ENCODE data around the gene ISG20. TPM values are rescaled to one million over a fixed set of nuclear protein-coding genes. Genes with fewer than 3 reads are reported as not detected.

The ISG20 gene
- total RNA-seq, 2 experiments from 2014 or later, result 141 to 151 TPM

DNA sequence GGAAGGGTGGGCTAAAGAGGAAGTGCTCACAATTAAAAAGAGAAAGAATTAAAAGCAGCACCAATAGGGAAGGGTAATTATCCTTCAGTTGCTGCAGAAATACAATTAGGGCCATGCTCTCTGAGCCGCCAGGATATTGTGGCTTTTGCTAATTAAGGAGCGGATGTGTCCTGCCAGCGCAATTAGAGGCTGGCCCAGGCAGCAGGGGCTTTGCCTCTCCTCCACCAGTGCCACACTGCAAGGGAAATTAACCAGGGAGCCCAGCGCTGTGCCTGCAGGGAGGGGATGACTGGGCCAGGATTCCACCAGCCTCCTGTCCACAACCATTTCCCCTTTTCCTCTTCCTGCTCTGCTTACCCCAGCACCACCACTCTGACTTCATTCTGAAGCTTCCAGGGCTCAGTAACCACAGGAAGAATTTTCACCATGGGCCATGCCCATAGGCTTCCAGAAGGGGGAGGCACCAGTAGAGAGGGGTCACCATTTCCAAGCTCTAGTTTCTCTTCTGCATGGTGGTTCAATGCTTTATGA, 28.1 kb upstream of the ISG20 start:
- ATAC-seq (no peak), DNase-seq (no peak)
- H3K4me3 Mint-ChIP-seq, result no peak overlapping the region
- ChIA-PET CTCF (no interaction called here), POLR2A (no interaction called here)
- H3K27me3 Mint-ChIP-seq (ENCODE audit: low read depth), result peaks cover 52% of the 10 kb centered on the region
- peaks cover under 1% of the 10 kb centered on the region for H3K36me3 Mint-ChIP-seq (ENCODE audit: low read depth)
- peaks cover 10% of the 10 kb centered on the region for H3K4me1 Mint-ChIP-seq (ENCODE audit: low read depth)
- no peak overlapping the region for H3K27ac Mint-ChIP-seq
- no peaks in the 10 kb centered on the region for H3K9me3 Mint-ChIP-seq (ENCODE audit: insufficient read depth)

DNA sequence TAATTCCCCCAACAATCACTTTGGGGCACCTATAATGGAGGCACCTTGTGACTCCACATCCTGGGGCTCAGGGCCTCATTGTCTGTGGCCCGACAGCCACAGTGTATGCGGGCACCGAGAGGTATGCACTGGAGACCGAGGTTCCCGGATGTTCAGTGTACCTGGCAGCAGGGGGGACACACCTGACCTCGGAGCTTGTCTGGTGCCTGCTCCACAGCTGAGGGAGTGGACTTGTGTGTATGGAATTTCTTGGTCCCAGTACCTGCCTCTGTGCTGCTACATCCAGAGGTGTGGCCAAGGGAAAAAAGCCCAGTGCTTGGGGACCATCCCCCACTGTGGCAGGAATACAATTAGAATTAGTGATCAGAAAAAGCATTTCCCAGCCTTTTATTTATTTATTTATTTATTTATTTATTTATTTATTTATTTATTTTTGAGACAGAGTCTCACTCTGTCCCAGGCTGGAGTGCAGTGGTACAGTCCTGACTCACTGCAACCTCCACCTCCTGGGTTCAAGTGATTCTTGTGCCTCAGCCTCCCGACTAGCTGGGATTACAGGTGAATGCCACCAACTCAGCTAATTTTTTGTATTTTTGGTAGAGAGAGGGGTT, 26.5 kb upstream of the ISG20 start:
- no peaks in the 10 kb centered on the region for H3K9me3 Mint-ChIP-seq (ENCODE audit: insufficient read depth)
- ATAC-seq (no peak), DNase-seq (no peak)
- ChIA-PET POLR2A (no interaction called here), CTCF (no interaction called here)
- peaks cover 9% of the 10 kb centered on the region for H3K4me1 Mint-ChIP-seq (ENCODE audit: low read depth)
- H3K36me3 Mint-ChIP-seq (ENCODE audit: low read depth), result no peaks in the 10 kb centered on the region
- H3K4me3 Mint-ChIP-seq, result no peak overlapping the region
- no peak overlapping the region for H3K27ac Mint-ChIP-seq
- peaks cover 37% of the 10 kb centered on the region for H3K27me3 Mint-ChIP-seq (ENCODE audit: low read depth)

DNA sequence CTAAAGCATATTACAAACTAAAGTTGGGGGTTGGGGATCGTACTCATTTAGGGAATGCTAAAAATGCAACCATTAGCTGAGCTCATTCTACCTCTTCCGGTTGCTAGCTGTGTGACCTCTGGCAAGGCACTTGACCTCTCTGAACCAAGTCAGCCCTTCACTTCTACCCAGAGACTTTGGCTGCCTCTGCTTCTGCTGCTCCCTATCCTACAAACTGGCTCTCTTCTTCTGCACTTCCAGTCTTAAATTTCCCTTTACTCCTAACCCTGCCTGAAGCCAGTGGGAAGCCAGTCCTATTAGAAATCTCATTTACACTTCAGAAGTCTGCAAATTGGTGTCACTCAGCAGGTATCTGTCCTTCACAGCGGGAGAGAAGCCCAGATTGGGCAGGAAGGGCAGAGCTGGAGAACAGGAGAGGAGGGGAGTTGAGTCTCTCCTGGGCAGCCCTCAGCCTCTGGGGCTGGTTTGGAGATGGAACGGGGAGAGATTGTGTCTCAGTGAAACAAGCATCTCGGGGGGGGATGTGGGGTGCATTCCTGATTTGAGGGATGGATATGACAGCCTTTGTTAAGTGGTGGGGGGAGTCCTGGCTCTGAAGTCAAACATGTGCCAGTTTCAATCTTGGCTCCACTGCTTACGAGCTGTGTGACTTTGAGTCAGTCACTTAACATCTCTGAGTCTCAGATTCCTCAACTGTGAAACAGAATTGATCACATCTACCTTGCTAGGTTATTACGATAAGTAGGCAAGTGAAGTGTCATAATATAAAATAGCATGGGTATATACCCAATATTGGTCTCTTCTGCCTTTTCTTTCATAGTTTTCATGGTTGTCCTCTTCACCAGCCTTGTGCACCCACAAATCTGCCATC, 25.5 kb upstream of the ISG20 start:
- H3K9me3 Mint-ChIP-seq (ENCODE audit: insufficient read depth), result no peaks in the 10 kb centered on the region
- no peaks in the 10 kb centered on the region for H3K36me3 Mint-ChIP-seq (ENCODE audit: low read depth)
- H3K27ac Mint-ChIP-seq, result no peak overlapping the region
- no peak overlapping the region for H3K4me3 Mint-ChIP-seq
- ATAC-seq (no peak), DNase-seq (no peak)
- ChIA-PET CTCF (no interaction called here), POLR2A (interaction anchor here (0.6 kb wide), 1 partner anchor 143 kb away, joined by 5 read pairs; no protein-coding TSS in a partner anchor)
- H3K27me3 Mint-ChIP-seq (ENCODE audit: low read depth), result peaks cover 31% of the 10 kb centered on the region
- H3K4me1 Mint-ChIP-seq (ENCODE audit: low read depth), result peaks cover 9% of the 10 kb centered on the region

DNA sequence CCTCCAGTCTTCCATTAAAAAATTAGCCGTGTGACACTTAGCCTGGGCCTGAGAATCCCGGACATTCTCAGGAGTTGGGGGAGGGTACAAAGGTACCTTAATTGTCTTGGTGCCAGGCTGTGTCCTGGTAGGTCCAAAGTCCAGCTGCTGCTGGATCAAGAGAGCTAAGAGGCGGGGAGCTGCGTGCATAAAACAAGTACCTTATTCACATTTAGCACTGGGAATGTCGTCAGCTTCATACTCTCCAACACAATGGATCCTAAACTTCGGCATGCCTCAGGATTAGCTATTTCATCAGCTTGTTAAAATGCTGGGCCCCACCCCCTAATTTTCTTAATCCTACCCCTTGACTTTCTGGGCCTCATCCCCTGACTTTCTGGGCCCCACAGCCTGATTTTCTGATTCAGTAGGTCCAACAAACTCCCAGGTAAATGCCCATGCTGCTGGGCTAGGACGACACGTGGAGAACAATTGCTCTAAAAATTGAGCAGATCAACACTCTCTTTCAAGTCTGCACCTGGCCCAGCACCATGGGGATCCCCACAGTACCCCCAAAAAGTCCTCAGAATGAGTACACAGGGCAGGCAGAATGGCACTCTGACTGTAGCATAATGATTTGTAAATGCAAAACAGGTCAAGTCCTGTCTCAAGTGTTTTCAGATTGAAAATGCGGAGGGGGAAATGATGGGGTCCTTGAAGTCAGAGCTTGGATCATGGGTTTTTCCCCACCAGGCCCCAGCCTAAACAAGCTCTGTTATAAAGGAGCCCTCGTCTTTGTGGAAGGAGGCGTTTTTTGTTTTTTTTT, 23.3 kb upstream of the ISG20 start:
- peaks cover 7% of the 10 kb centered on the region for H3K4me1 Mint-ChIP-seq (ENCODE audit: low read depth)
- no peaks in the 10 kb centered on the region for H3K36me3 Mint-ChIP-seq (ENCODE audit: low read depth)
- no peak for DNase-seq
- H3K9me3 Mint-ChIP-seq (ENCODE audit: insufficient read depth), result no peaks in the 10 kb centered on the region
- no peak overlapping the region for H3K4me3 Mint-ChIP-seq
- no peak for ATAC-seq
- H3K27me3 Mint-ChIP-seq (ENCODE audit: low read depth), result peaks cover 16% of the 10 kb centered on the region
- CTCF ChIA-PET, result interaction anchor here (0.7 to 1.3 kb wide), 3 partner anchors 9 to 140 kb away, joined by 3 to 4 read pairs (median 3); partner anchors contain the start of gene ISG20
- H3K27ac Mint-ChIP-seq, result no peak overlapping the region
- POLR2A ChIA-PET, result no interaction called here

DNA sequence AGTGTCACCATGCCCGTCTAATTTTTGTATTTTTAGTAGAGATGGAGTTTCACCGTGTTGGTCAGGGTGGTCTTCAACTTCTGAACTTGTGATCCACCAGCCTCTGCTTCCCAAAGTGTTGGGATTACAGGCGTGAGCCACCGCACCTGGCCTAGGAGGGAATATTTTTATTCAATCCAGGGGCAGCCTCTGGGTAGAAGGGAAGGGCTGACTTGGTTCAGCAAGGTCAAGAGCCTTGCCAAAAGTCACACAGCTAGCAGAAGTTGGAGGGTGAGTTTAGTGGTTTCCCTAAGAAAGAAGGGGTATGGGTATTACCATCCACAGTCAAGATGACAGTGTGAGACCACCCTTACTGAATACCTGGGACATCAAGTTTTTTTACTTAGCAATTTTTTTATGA, 22.6 kb upstream of the ISG20 start:
- H3K4me3 Mint-ChIP-seq, result no peak overlapping the region
- ATAC-seq (no peak), DNase-seq (no peak)
- peaks cover 15% of the 10 kb centered on the region for H3K27me3 Mint-ChIP-seq (ENCODE audit: low read depth)
- no peaks in the 10 kb centered on the region for H3K9me3 Mint-ChIP-seq (ENCODE audit: insufficient read depth)
- ChIA-PET CTCF (interaction anchor here (0.7 to 1.3 kb wide), 3 partner anchors 8 to 141 kb away, joined by 3 to 4 read pairs (median 3); partner anchors contain the start of gene ISG20), POLR2A (no interaction called here)
- no peaks in the 10 kb centered on the region for H3K36me3 Mint-ChIP-seq (ENCODE audit: low read depth)
- peaks cover 8% of the 10 kb centered on the region for H3K4me1 Mint-ChIP-seq (ENCODE audit: low read depth)
- H3K27ac Mint-ChIP-seq, result no peak overlapping the region

DNA sequence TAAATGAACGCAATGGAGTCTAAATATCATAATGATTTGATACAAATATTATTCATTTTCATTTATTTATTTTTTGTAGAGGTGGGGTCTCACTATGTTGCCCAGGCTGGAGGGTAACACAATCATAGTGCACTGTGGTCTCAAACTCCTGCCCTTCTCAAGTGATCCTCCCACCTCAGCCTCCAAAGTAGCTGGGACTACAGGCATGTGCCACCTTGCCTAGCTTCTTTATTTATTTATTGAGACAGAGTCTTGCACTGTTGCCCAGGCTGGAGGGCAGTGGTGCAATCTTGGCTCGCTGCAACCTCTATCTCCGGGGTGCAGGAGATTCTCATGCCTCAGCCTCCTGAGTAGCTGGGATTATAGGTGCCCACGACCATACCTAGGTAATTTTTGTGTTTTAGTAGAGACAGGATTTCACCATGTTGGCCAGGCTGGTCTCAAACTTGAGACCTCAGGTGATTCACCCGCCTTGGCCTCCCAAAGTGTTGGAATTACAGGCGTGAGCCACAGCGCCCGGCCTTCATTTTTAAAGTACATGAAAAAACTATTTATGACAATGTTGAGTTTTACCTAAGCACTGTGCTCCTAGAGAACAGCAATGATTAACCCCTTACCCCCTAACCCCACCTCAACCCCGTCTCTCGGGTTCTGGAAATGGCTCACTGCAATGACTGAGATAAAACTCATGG, 21.6 kb upstream of the ISG20 start:
- POLR2A ChIA-PET, result no interaction called here
- CTCF ChIA-PET, result no interaction called here

DNA sequence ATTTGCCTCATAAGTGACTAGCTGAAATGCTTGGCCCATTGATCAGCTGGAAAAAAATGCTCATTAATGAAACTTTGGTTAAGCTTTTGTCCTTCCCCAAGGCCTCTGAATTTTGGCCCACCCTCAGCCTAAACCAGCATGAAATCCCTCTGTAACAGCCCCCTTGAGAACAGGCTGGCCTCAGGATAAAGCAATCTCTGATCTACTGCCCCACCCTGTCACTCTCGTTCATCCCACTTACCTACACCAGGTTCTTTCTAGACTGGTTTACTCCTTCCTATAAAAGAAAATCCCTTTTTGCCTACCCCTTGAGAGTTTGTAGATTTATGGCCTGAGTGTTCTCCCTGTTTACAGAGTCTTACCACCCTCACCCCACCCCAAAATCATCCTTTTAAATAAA, 21.0 kb upstream of the ISG20 start:
- H3K27ac Mint-ChIP-seq, result no peak overlapping the region
- ChIA-PET CTCF (no interaction called here), POLR2A (no interaction called here)
- peaks cover 14% of the 10 kb centered on the region for H3K4me1 Mint-ChIP-seq (ENCODE audit: low read depth)
- no peak overlapping the region for H3K4me3 Mint-ChIP-seq
- peak; percentile 15 for DNase-seq
- H3K9me3 Mint-ChIP-seq (ENCODE audit: insufficient read depth), result no peaks in the 10 kb centered on the region
- no peak for ATAC-seq
- peaks cover 12% of the 10 kb centered on the region for H3K27me3 Mint-ChIP-seq (ENCODE audit: low read depth)
- H3K36me3 Mint-ChIP-seq (ENCODE audit: low read depth), result peaks cover 13% of the 10 kb centered on the region

More for the DNA sequence above, 21.6 kb upstream of the ISG20 start:
- ATAC-seq (no peak), DNase-seq (peak; percentile 8)
- H3K27me3 Mint-ChIP-seq (ENCODE audit: low read depth), result peaks cover 12% of the 10 kb centered on the region
- no peak overlapping the region for H3K4me3 Mint-ChIP-seq
- H3K36me3 Mint-ChIP-seq (ENCODE audit: low read depth), result peaks cover 7% of the 10 kb centered on the region
- peak overlapping the region; percentile 11 for H3K27ac Mint-ChIP-seq
- peaks cover 8% of the 10 kb centered on the region for H3K4me1 Mint-ChIP-seq (ENCODE audit: low read depth)
- no peaks in the 10 kb centered on the region for H3K9me3 Mint-ChIP-seq (ENCODE audit: insufficient read depth)

DNA sequence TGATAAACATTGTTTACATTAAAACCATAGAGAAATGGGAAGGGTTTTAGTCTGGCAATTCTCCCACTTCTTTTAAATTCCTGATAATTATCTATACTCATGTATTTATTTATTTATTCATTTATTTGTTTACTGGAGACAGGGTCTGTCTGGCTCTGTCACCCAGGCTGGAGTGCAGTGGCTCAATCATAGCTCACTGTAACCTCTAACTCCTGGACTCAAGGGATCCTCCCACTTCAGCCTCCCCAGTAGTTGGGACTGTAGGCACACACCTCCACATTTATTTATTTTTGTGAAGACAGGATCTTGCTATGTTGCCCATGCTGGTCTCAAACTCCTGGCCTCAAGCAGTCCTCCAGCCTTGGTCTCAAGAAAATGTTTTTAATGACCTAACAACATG, 20.1 kb upstream of the ISG20 start:
- Mint-ChIP-seq H3K27ac (no peak overlapping the region), H3K9me3 (ENCODE audit: insufficient read depth) (no peaks in the 10 kb centered on the region), H3K4me3 (no peak overlapping the region), H3K4me1 (ENCODE audit: low read depth) (peaks cover 23% of the 10 kb centered on the region), H3K36me3 (ENCODE audit: low read depth) (peaks cover 21% of the 10 kb centered on the region), H3K27me3 (ENCODE audit: low read depth) (peaks cover 6% of the 10 kb centered on the region)
- POLR2A ChIA-PET, result no interaction called here
- ATAC-seq, result no peak
- peak; percentile 13 for DNase-seq
- CTCF ChIA-PET, result interaction anchor here (1.5 kb wide), 1 partner anchor 31 kb away, joined by 3 read pairs; no protein-coding TSS in a partner anchor

DNA sequence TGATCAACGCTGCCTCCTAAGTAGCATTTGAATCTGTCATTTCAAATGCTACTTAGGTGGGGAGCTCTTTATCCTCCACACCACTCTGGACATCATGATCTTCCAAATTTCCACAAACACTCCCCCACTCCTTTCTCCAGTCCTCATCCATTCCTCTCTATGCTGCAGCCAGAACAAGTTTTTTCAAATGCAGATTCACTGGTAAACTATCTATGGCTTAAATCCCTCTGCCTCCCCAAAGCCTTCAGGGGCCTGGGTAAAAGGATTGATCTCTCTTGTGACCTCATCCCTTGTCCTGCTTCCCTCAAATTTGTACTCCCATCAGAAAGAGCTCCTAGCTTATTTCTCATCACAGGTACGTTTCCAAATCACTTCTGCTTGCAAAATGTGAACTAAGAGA, 19.0 kb upstream of the ISG20 start:
- POLR2A ChIA-PET, result interaction anchor here (0.8 to 1.4 kb wide), 2 partner anchors 19 to 153 kb away, joined by 4 read pairs; partner anchors contain the start of genes ISG20 and MRPL46
- no peak overlapping the region for H3K4me3 Mint-ChIP-seq

DNA sequence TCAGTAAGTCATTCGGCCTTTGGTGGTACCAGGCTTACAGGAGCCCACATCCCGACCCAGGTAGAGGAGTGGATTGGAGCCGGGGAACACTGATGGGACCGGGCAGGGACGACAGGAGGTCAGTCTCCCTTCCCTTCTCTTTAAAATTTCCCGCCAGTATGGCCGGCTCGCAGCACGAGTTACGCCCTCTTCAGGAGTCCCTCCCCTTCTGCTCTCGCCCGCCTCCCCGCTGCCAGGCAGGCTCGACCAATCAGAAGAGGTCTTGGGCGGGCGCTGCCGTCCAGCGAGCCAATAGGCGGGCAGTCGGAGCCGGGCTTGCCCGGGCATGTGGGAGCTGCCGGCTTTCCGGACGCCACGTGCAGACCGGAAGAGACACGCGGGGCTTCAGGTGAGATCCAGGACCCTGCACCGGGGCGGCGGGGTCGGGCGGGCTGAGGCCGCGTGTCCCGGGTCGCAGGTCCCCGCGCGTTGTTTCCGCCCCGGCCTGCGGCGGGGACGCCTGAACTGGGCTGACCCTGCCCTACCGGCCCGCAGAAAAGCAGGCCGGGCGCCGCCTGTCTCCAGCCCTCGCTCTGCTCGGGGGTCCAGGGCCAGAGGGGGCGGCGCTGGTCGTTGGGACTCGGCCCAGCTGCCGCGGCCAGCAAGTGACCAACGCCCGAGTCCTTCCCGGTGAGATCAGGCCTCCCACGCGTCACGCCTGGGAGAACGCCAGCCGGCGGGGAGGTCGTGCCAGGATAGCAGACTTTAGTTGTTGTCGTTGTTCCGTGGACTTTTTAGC, 17.6 kb upstream of the ISG20 start, which contains the start of gene AEN:
Gene AEN, plus strand, starts transcription at position 346 of the 778 bp plus-strand sequence. CDS start 4,870 bp downstream, outside the sequence.
- peak within 1 kb of the TSS; percentile 91 for H3K27ac Mint-ChIP-seq
- CTCF ChIA-PET, result interaction anchor here (0.7 to 0.9 kb wide), 2 partner anchors 17 to 275 kb away, joined by 4 read pairs; partner anchors contain the start of genes HAPLN3 and ISG20
- POLR2A ChIA-PET, result interaction anchor here (0.6 to 2.1 kb wide), 9 partner anchors 10 to 281 kb away, joined by 3 to 14 read pairs (median 7); partner anchors contain the start of genes HAPLN3, MRPL46 and MRPS11
- H3K27me3 Mint-ChIP-seq (ENCODE audit: low read depth), result peaks cover 4% of the 10 kb centered on the region
- peak; percentile 91 for ATAC-seq
- H3K36me3 Mint-ChIP-seq (ENCODE audit: low read depth), result peaks cover 41% of the 10 kb centered on the region
- peak within 1 kb of the TSS; percentile 94 for H3K4me3 Mint-ChIP-seq
- H3K4me1 Mint-ChIP-seq (ENCODE audit: low read depth), result peaks cover 46% of the 10 kb centered on the region
- peak; percentile 96 for DNase-seq
- H3K9me3 Mint-ChIP-seq (ENCODE audit: insufficient read depth), result no peaks in the 10 kb centered on the region

More for the DNA sequence above, 19.0 kb upstream of the ISG20 start:
- H3K36me3 Mint-ChIP-seq (ENCODE audit: low read depth), result peaks cover 32% of the 10 kb centered on the region
- CTCF ChIA-PET, result interaction anchor here (1.5 kb wide), 1 partner anchor 30 kb away, joined by 3 read pairs; no protein-coding TSS in a partner anchor
- no peak for ATAC-seq
- peaks cover 34% of the 10 kb centered on the region for H3K4me1 Mint-ChIP-seq (ENCODE audit: low read depth)
- no peaks in the 10 kb centered on the region for H3K9me3 Mint-ChIP-seq (ENCODE audit: insufficient read depth)
- H3K27me3 Mint-ChIP-seq (ENCODE audit: low read depth), result peaks cover 4% of the 10 kb centered on the region
- peak; percentile 6 for DNase-seq
- H3K27ac Mint-ChIP-seq, result no peak overlapping the region

Measured in activated CD8-positive, alpha-beta T cell treated with anti-CD3 and anti-CD28 coated beads, Interleukin-2, amount 10 ng/mL, durations not matched to agents 7 days and 5 days (primary cell).